ENCODE results near the gene RAB8B.

RAB8B gene

GRCh38 chr15:63312286-63312685 lies 122.9 kb downstream of the RAB8B start:
- no peak for DNase-seq (ENCODE audit: low read depth in 2 of 2)

- DNase-seq (ENCODE audit: low read depth in 2 of 2) = no peak
These were observed 124.4 kb downstream of the RAB8B start for GRCh38 chr15:63313825-63314224.

- DNase-seq (ENCODE audit: low read depth in 2 of 2) = no peak
These were observed 125.0 kb downstream of the RAB8B start for GRCh38 chr15:63314409-63314808.

All from stimulated activated CD8-positive, alpha-beta memory T cell treated with anti-CD3 and anti-CD28 coated beads, Interleukin-15, amount 100 ng/mL, for 4 hours (primary cell).